ENCODE data around the gene IQSEC1.

The IQSEC1 gene

DNA sequence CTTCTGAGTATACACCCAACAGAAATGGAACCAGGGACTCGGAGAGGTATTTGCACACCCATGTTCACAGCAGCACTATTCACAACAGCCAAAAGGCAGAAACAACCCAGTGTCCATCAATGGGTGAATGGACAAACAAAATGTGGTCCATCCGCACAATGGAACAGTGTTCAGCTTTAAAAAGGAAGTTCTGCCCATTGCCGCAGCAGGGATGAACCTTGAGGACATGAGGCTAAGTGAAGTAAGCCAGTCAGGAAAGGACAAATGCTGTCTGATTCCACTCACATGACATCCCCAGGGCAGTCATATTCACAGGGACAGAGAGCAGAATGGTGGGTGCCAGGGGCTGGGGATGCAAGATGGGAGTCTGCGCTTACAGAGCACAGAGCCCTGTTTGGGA is 7.5 kb downstream of the IQSEC1 start:
- TF ChIP-seq, protein P1, sequence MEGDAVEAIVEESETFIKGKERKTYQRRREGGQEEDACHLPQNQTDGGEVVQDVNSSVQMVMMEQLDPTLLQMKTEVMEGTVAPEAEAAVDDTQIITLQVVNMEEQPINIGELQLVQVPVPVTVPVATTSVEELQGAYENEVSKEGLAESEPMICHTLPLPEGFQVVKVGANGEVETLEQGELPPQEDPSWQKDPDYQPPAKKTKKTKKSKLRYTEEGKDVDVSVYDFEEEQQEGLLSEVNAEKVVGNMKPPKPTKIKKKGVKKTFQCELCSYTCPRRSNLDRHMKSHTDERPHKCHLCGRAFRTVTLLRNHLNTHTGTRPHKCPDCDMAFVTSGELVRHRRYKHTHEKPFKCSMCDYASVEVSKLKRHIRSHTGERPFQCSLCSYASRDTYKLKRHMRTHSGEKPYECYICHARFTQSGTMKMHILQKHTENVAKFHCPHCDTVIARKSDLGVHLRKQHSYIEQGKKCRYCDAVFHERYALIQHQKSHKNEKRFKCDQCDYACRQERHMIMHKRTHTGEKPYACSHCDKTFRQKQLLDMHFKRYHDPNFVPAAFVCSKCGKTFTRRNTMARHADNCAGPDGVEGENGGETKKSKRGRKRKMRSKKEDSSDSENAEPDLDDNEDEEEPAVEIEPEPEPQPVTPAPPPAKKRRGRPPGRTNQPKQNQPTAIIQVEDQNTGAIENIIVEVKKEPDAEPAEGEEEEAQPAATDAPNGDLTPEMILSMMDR (IDR thresholded peaks at IDR 0.05; ENCODE audit: extremely low read depth, insufficient read depth, missing control alignments), result no peak
- no peak for DNase-seq (ENCODE audit: low spot score)
- in situ Hi-C loops (cut with MboI; ENCODE audit: low pct_unique_long_range_greater_than_20kb, low sequenced_read_pairs, unreplicated experiment), result no loop called here

DNA sequence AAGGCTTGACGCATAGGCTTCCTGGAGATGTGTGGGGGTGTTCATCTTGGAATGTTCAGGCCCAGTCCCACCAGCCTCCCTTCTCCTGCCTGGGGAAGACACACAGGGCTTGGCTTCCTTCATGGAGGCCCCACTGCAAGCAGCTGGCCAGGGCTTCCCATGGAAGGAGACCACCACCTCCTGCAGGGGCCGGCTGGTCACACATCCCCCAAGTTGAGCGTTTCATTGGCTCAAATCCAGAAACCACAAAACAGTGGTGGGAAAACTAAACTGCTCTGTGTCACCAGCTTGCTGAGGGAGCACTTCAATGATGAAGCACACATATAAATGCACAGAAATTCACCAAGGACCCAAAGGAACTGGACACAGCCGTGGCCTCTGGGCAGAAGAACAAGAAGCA is 8.3 kb downstream of the IQSEC1 start:
- TF ChIP-seq, protein P1 (IDR thresholded peaks at IDR 0.05; ENCODE audit: extremely low read depth, insufficient read depth, missing control alignments), result no peak
- in situ Hi-C loops (cut with MboI; ENCODE audit: low pct_unique_long_range_greater_than_20kb, low sequenced_read_pairs, unreplicated experiment), result no loop called here
- no peak for DNase-seq (ENCODE audit: low spot score)

DNA sequence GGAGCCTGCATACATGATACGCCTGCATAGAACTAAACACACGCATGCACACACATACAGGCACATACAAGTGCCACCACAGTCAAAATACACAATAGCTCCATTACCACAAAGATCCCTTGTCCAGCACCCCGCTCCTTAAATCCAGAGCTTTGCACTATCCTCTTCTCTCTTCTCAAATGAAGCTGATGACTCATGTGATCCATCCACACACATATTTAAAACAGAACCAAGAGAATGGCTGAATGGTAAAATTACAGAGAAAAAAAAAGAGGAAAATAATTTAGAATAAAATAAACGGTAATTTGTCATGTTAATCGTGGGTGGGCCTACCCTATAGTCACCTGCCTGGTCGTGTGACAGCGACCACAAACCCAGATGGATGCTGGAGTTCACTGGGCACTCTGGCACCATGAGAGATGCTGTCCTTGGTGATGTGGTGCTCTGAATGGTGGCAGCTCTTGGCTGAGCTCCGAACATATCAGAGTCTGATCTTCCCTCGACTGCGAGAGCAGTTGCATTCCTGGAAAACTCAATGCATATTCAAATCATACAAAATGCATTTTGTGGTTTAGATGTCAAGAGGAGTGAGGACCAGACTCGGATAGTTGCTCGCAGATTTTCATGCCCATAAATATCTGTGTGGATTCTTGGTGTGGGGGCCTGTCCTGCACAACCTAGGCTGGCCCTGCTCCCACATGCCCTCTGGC is 8.9 kb downstream of the IQSEC1 start:
- DNase-seq (ENCODE audit: low spot score), result no peak
- TF ChIP-seq, protein P1 (IDR thresholded peaks at IDR 0.05; ENCODE audit: extremely low read depth, insufficient read depth, missing control alignments), result no peak
- in situ Hi-C loops (cut with MboI; ENCODE audit: low pct_unique_long_range_greater_than_20kb, low sequenced_read_pairs, unreplicated experiment), result no loop called here

DNA sequence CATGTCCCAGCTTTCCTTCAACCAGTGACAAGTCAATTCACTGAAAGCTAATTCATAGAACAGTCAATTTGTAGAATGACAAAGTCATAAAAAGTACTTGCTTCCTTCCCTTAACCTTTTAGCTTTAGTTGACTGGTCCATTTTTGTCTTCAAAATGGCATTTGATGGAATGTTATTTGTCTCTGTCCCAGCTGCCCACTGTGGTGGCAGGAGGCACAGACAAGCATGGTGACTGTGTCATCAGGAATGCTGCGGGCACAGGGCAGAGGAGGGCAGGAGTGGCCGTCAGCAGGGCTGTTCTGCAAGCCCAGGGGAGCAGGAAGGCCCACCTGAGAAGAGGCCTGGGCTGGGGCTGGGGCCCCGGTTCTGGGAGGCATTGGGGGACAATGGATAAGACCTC is 10.0 kb downstream of the IQSEC1 start:
- DNase-seq (ENCODE audit: low spot score), result no peak
- TF ChIP-seq, protein P1 (IDR thresholded peaks at IDR 0.05; ENCODE audit: extremely low read depth, insufficient read depth, missing control alignments), result no peak
- in situ Hi-C loops (cut with MboI; ENCODE audit: low pct_unique_long_range_greater_than_20kb, low sequenced_read_pairs, unreplicated experiment), result no loop called here

DNA sequence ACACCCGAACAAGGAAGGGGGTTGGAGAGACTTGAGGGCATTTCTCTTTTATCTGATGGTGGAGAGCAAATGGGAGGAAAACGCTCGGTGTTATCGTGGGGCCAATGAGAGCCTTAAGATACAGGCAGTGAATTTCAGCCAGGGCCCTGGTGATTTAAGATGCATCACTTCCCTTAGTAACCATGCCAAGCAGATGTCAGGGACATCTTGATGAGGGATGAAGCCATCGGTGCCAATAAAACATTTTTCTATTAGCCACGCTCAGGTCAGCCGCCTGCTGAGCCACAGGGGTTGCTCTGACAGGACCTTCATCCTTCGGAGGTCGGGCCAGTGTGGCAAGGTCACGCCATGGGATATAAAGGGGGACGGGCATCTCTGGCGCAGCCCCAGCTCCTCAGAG is 10.6 kb downstream of the IQSEC1 start:
- in situ Hi-C loops (cut with MboI; ENCODE audit: low pct_unique_long_range_greater_than_20kb, low sequenced_read_pairs, unreplicated experiment), result no loop called here
- DNase-seq (ENCODE audit: low spot score), result no peak
- TF ChIP-seq, protein P1 (IDR thresholded peaks at IDR 0.05; ENCODE audit: extremely low read depth, insufficient read depth, missing control alignments), result no peak

DNA sequence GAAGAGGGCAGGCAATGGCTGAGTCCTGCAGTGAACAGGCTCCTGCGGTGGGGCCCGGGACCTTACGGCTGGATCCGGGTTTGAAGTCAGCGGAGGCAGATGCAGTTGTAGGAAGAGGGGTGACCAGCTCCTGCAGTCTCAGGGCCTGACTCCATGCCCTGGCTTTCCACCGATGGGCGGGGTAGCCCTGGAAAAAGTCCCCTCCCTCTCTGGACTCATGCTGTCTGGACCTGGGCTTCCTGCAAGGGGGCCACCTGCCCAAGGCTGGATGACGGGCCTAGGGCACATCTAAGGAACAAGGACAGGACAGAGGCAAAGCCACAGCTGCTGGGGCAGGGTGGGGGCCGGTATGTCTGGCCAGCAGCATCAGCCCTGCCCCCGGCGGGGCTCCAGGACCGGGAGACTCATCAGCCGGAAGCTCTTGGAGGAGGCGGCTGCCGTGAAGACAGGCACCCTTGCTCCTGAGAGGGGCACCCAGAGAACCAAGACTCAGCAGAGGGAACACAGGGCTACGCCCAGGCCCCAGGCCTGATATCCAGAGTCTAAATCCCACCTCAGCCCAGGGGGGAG is 12.8 kb downstream of the IQSEC1 start:
- TF ChIP-seq, protein P1 (IDR thresholded peaks at IDR 0.05; ENCODE audit: extremely low read depth, insufficient read depth, missing control alignments), result no peak
- no peak for DNase-seq (ENCODE audit: low spot score)
- in situ Hi-C loops (cut with MboI; ENCODE audit: low pct_unique_long_range_greater_than_20kb, low sequenced_read_pairs, unreplicated experiment), result no loop called here
